Measurements from ENCODE around the gene RPS21. TPM values are rescaled to one million over a fixed set of nuclear protein-coding genes. Genes with fewer than 3 reads are reported as not detected.

Gene RPS21
- total RNA-seq, 1 donor from 2014 or later, result 5,743 TPM

DNA sequence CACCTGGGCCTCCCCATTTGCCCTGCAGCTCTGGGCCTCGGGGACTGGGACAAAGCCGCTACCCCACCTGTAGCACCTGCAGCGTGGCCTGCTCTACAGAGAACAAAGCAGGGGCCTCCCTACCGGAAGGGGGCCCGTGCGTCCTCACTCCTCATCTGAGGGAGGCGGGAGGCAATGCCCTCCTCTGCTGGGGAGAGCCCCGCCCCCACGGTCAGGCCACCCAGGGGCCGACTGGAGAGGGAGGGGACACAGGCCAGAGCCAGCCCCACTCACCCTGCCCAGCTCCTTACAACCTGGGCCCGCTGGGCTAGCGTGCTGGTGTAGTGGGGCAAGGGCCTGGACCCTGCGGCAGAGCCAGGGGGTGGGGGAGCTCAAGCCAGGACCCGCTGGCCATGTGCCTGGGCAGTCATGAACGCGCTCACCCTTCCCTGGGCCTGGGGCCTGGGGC is 27.8 kb upstream of the RPS21 start:
- TF ChIP-seq, protein P1, sequence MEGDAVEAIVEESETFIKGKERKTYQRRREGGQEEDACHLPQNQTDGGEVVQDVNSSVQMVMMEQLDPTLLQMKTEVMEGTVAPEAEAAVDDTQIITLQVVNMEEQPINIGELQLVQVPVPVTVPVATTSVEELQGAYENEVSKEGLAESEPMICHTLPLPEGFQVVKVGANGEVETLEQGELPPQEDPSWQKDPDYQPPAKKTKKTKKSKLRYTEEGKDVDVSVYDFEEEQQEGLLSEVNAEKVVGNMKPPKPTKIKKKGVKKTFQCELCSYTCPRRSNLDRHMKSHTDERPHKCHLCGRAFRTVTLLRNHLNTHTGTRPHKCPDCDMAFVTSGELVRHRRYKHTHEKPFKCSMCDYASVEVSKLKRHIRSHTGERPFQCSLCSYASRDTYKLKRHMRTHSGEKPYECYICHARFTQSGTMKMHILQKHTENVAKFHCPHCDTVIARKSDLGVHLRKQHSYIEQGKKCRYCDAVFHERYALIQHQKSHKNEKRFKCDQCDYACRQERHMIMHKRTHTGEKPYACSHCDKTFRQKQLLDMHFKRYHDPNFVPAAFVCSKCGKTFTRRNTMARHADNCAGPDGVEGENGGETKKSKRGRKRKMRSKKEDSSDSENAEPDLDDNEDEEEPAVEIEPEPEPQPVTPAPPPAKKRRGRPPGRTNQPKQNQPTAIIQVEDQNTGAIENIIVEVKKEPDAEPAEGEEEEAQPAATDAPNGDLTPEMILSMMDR (IDR thresholded peaks at IDR 0.05; ENCODE audit: insufficient read depth, low read length, poor library complexity, severe bottlenecking), result no peak
- H3K4me3 ChIP-seq (ENCODE audit: low read depth, low read length), result no peak overlapping the region
- DNase-seq (ENCODE audit: low read depth), result no peak

DNA sequence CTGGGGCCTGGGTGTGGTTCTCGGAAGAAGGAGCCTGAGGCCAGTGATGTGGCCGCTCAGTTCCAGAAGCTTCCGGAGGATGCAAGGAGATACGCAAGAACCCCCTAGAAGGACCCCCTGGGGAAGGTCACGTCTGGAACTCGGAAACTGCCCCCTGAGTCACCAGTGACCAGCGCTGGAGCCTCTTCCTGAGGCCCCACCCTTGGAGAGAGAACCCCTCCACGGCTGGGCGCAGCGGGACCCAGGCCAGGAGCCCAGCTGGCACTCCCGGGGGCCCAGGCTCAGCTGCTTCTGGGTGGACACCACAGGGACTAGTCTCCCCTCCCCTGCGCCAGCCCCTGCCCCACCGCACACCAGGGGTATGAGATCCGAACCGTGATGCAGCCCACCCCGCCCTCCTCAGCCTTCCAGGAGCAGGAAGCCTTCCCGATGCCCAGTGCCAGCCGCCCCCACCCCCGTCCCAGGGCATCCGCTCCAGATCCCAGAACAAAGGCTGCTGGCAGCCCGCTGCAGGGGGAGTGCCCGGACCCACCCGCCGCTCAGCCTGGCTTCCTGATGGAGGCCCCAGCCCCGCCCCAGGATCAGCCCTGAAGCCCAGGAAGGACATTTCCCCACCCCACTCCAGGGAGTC is 27.3 kb upstream of the RPS21 start:
- DNase-seq (ENCODE audit: low read depth), result no peak
- H3K27me3 ChIP-seq (ENCODE audit: control insufficient read depth, insufficient read depth, low read length), result no peaks in the 10 kb centered on the region
- TF ChIP-seq, protein P1 (IDR thresholded peaks at IDR 0.05; ENCODE audit: insufficient read depth, low read length, poor library complexity, severe bottlenecking), result no peak
- H3K4me3 ChIP-seq (ENCODE audit: low read depth, low read length), result no peak overlapping the region
- H3K36me3 ChIP-seq (ENCODE audit: control insufficient read depth, insufficient read depth, low read length), result no peaks in the 10 kb centered on the region

More for the DNA sequence above, 27.8 kb upstream of the RPS21 start:
- Histone ChIP-seq H3K27me3 (ENCODE audit: control insufficient read depth, insufficient read depth, low read length) (no peaks in the 10 kb centered on the region), H3K36me3 (ENCODE audit: control insufficient read depth, insufficient read depth, low read length) (no peaks in the 10 kb centered on the region)

GRCh38 chr20:62360854-62361798 is 25.8 kb upstream of the RPS21 start:
- no peaks in the 10 kb centered on the region for H3K36me3 ChIP-seq (ENCODE audit: control insufficient read depth, insufficient read depth, low read length)
- H3K27me3 ChIP-seq (ENCODE audit: control insufficient read depth, insufficient read depth, low read length), result no peaks in the 10 kb centered on the region
- no peak overlapping the region for H3K4me3 ChIP-seq (ENCODE audit: low read depth, low read length)
- TF ChIP-seq, protein P1 (IDR thresholded peaks at IDR 0.05; ENCODE audit: insufficient read depth, low read length, poor library complexity, severe bottlenecking), result no peak
- no peak for DNase-seq (ENCODE audit: low read depth)

- H3K36me3 ChIP-seq (ENCODE audit: control insufficient read depth, insufficient read depth, low read length), result no peaks in the 10 kb centered on the region
- DNase-seq (ENCODE audit: low read depth), result no peak
- TF ChIP-seq, protein P1 (IDR thresholded peaks at IDR 0.05; ENCODE audit: insufficient read depth, low read length, poor library complexity, severe bottlenecking), result no peak
- H3K4me3 ChIP-seq (ENCODE audit: low read depth, low read length), result no peak overlapping the region
- no peaks in the 10 kb centered on the region for H3K27me3 ChIP-seq (ENCODE audit: control insufficient read depth, insufficient read depth, low read length)
Measured at GRCh38 chr20:62361799-62362589, 24.9 kb upstream of the RPS21 start.

- H3K4me3 ChIP-seq (ENCODE audit: low read depth, low read length), result no peak overlapping the region
- TF ChIP-seq, protein P1 (IDR thresholded peaks at IDR 0.05; ENCODE audit: insufficient read depth, low read length, poor library complexity, severe bottlenecking), result no peak
- no peaks in the 10 kb centered on the region for H3K36me3 ChIP-seq (ENCODE audit: control insufficient read depth, insufficient read depth, low read length)
- H3K27me3 ChIP-seq (ENCODE audit: control insufficient read depth, insufficient read depth, low read length), result no peaks in the 10 kb centered on the region
- no peak for DNase-seq (ENCODE audit: low read depth)
Measured at GRCh38 chr20:62362590-62362940, 24.3 kb upstream of the RPS21 start.

All from kidney epithelial cell (primary cell).